Smooth muscle cell (in vitro differentiated cells): ENCODE data around the gene EVL. TPM values are rescaled to one million over a fixed set of nuclear protein-coding genes. Genes with fewer than 3 reads are reported as not detected.

Source experiments
- DNase-seq: peaks from one replicate; lab custom pipeline; 2025; ENCODE audit not compliant: unreplicated experiment; lab: John Stamatoyannopoulos, UW
- H2AFZ ChIP-seq: fragments of 200-600 bp; sonication (generic); 2 replicates; pipeline ENCODE4 v1.6.0; 2016; ENCODE audit warnings: antibody characterized with exemption, low read depth, mild to moderate bottlenecking
- H3F3A ChIP-seq: fragments of 200-600 bp; sonication (generic); 2 replicates; pipeline ENCODE4 v1.6.0; 2017; ENCODE audit warnings: antibody characterized with exemption, low read depth
- H3K27ac ChIP-seq: fragments of 200-600 bp; sonication (generic); 2 replicates; pipeline ENCODE4 v1.5.1; 2016; ENCODE audit warnings: low read depth, mild to moderate bottlenecking
- H3K27me3 ChIP-seq: fragments of 200-600 bp; sonication (generic); 2 replicates; pipeline ENCODE4 v1.6.1; 2016; ENCODE audit warnings: low read depth, mild to moderate bottlenecking
- H3K36me3 ChIP-seq: fragments of 200-600 bp; sonication (generic); 2 replicates; pipeline ENCODE4 v1.5.1; 2016; ENCODE audit warnings: low read depth
- H3K4me1 ChIP-seq: fragments of 200-600 bp; sonication (generic); 2 replicates; pipeline ENCODE4 v1.5.1; 2016; ENCODE audit warnings: low read depth
- H3K4me2 ChIP-seq: fragments of 200-600 bp; sonication (generic); 2 replicates; pipeline ENCODE4 v1.6.0; 2016; ENCODE audit warnings: mild to moderate bottlenecking
- H3K4me3 ChIP-seq: fragments of 200-600 bp; sonication (generic); 2 replicates; pipeline ENCODE4 v1.5.1; 2016; ENCODE audit warnings: mild to moderate bottlenecking
- H3K79me2 ChIP-seq: fragments of 200-600 bp; sonication (generic); 2 replicates; pipeline ENCODE4 v1.6.0; 2016; ENCODE audit warnings: low read depth, mild to moderate bottlenecking
- H3K9ac ChIP-seq: fragments of 200-600 bp; sonication (generic); 2 replicates; pipeline ENCODE4 v1.6.0; 2016; ENCODE audit warnings: low read depth
- H3K9me3 ChIP-seq: fragments of 200-600 bp; sonication (generic); replicated peaks from 2 replicates; pipeline ENCODE4 v1.5.1; 2016; ENCODE audit warnings: low read depth
- H4K20me1 ChIP-seq: fragments of 200-600 bp; sonication (generic); 2 replicates; pipeline ENCODE4 v1.6.0; 2016; ENCODE audit warnings: low read depth
- WGBS: methylation state at CpG from one replicate; pipeline ENCODE4 v1.1.7; 2016; ENCODE audit warnings: low lambda C conversion rate; 5-methylcytosine and 5-hydroxymethylcytosine counted together
- polyA plus RNA-seq: library from polyadenylated mRNA; unstranded; fragments of >200 nt; fragmentation: Nextera tagmentation; extraction: Ambion mirVana; gene quantifications from 2 replicates; pipeline ENCODE4 v1.2.1, GENCODE V29; 2016
- total RNA-seq: library from RNA; depleted of rRNA; stranded (reverse); fragments of >200 nt; gene quantifications from 2 replicates; pipeline ENCODE4 v1.2.3, GENCODE V29; 2014
- TF ChIP-seq, protein P1 (sequence below): fragments of 200-600 bp; sonication (generic); IDR thresholded peaks from 2 replicates; pipeline ENCODE4 v1.5.1; 2017; ENCODE audit warnings: borderline replicate concordance, mild to moderate bottlenecking, antibody characterized with exemption; ENCODE audit not compliant: insufficient read depth, poor library complexity, severe bottlenecking

The EVL gene
- total and polyA plus RNA-seq, 2 experiments from 2014 or later: 19.5 to 26.3 TPM

DNA sequence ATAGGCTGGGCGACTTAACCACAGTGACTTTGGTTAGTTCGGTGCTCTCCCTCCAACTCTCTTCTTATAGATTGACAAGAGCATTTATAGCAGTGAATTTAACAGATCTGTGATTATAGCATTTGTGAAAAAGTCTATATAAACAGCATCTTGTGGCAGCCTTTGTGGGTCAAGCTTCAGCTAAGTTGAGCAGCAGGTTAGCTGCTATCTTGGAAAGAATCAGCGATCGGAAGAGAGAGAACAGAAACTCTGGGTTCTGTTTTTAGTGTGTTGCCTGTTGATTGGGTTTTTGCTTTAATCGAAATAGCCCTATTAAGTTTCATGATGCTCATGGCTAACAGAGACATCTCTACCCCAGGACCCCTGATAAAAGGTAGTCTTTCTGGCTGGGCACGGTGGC lies 20.2 kb downstream of the EVL start:
- H3K36me3 ChIP-seq: no peaks in the 10 kb centered on the region
- 98% methylated on average over 6 of the region's 6 CpGs for WGBS
- no peaks in the 10 kb centered on the region for H3K9me3 ChIP-seq
- H3K9ac ChIP-seq: no peak overlapping the region
- no peak overlapping the region for H3K4me3 ChIP-seq
- no peak overlapping the region for H3K4me2 ChIP-seq
- peaks cover 35% of the 10 kb centered on the region for H4K20me1 ChIP-seq
- H3K4me1 ChIP-seq: no peaks in the 10 kb centered on the region
- no peak overlapping the region for H3K27ac ChIP-seq
- H3K27me3 ChIP-seq: no peaks in the 10 kb centered on the region
- H3F3A ChIP-seq: peaks cover 1% of the 10 kb centered on the region
- TF ChIP-seq, protein P1, sequence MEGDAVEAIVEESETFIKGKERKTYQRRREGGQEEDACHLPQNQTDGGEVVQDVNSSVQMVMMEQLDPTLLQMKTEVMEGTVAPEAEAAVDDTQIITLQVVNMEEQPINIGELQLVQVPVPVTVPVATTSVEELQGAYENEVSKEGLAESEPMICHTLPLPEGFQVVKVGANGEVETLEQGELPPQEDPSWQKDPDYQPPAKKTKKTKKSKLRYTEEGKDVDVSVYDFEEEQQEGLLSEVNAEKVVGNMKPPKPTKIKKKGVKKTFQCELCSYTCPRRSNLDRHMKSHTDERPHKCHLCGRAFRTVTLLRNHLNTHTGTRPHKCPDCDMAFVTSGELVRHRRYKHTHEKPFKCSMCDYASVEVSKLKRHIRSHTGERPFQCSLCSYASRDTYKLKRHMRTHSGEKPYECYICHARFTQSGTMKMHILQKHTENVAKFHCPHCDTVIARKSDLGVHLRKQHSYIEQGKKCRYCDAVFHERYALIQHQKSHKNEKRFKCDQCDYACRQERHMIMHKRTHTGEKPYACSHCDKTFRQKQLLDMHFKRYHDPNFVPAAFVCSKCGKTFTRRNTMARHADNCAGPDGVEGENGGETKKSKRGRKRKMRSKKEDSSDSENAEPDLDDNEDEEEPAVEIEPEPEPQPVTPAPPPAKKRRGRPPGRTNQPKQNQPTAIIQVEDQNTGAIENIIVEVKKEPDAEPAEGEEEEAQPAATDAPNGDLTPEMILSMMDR: no peak
- no peak for DNase-seq
- peaks cover 17% of the 10 kb centered on the region for H3K79me2 ChIP-seq
- H2AFZ ChIP-seq: no peak overlapping the region

DNA sequence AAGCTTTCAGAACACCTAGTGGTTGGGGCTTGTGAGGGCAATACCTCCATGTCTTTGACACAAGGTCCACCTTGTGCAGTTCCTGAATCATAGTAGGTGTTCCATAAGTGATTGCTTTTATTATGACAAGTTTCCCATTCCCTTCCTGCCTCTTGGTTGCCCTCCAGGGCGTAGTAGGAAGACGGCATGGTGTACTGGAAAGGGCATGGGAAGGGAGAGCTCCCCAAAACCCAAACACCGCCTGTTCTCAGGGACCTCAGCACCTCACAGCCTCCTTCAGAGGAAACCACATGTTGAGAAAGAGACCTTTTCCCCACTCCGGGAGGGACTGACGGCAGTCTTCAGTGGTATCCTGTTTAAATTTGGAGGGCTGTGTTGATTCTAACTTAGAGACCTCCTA lies 21.1 kb downstream of the EVL start:
- Histone ChIP-seq H3K4me3 (no peak overlapping the region), H3K9ac (no peak overlapping the region), H3K9me3 (no peaks in the 10 kb centered on the region), H3K4me1 (no peaks in the 10 kb centered on the region), H3F3A (no peaks in the 10 kb centered on the region), H4K20me1 (peaks cover 27% of the 10 kb centered on the region), H3K27me3 (no peaks in the 10 kb centered on the region), H2AFZ (no peak overlapping the region), H3K27ac (no peak overlapping the region), H3K36me3 (no peaks in the 10 kb centered on the region), H3K79me2 (peaks cover 12% of the 10 kb centered on the region), H3K4me2 (no peak overlapping the region)
- no peak for DNase-seq
- TF ChIP-seq, protein P1: no peak
- WGBS: 99% methylated on average over 5 of the region's 5 CpGs

DNA sequence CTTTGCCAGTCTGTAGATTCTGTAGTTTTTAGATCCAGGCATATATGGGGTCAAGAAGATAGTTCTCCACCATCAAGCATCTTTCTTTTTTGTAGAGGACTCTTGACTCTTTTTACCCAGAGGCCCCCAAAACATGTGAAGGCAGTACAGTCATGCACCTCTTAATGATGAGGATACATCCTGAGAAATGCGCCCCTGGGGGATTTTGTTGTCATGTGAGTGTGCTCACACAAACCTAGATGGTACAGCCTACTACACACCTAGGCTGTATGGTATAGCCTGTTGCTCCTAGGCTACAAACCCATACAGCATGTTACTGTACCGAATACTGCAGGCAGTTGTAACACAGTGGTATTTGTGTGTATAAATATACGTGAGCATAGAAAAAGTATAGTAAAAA lies 23.0 kb downstream of the EVL start:
- Histone ChIP-seq H2AFZ (no peak overlapping the region), H3K9ac (no peak overlapping the region), H3F3A (no peaks in the 10 kb centered on the region), H3K4me2 (no peak overlapping the region), H4K20me1 (peaks cover 14% of the 10 kb centered on the region), H3K36me3 (no peaks in the 10 kb centered on the region), H3K9me3 (no peaks in the 10 kb centered on the region), H3K4me1 (no peaks in the 10 kb centered on the region), H3K27ac (no peak overlapping the region), H3K4me3 (no peak overlapping the region), H3K27me3 (no peaks in the 10 kb centered on the region), H3K79me2 (peaks cover 4% of the 10 kb centered on the region)
- DNase-seq: no peak
- TF ChIP-seq, protein P1: no peak
- WGBS: 100% methylated on average over 3 of the region's 3 CpGs

DNA sequence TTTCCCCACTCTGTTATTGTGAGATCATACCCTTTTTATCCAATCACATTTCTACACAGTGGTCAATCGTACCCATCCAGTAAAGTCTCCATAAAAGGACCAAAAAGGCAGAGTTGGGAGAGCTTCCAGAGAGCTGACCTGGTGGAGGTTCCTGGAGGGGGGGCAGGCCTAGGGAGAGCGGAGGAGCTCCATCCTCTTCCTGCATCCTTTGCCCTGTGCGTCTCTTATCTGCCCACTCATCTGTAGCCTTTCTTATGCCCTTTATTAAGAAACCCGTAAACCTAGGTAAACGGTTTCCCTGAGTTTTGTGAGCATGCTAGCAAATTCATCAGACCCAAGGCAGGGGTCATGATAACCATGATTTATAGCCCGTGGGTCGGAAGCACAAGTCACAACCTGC lies 26.2 kb downstream of the EVL start:
- Histone ChIP-seq H3K4me3 (no peak overlapping the region), H3K4me2 (no peak overlapping the region), H3F3A (no peaks in the 10 kb centered on the region), H3K9me3 (no peaks in the 10 kb centered on the region), H2AFZ (no peak overlapping the region), H4K20me1 (peaks cover 15% of the 10 kb centered on the region), H3K79me2 (peaks cover 4% of the 10 kb centered on the region), H3K27me3 (no peaks in the 10 kb centered on the region), H3K4me1 (no peaks in the 10 kb centered on the region), H3K36me3 (no peaks in the 10 kb centered on the region), H3K9ac (no peak overlapping the region), H3K27ac (no peak overlapping the region)
- DNase-seq: no peak
- TF ChIP-seq, protein P1: no peak
- 94% methylated on average over 7 of the region's 7 CpGs for WGBS
